Caco-2 (cell line): ENCODE results near the gene CHRM2. TPM values are rescaled to one million over a fixed set of nuclear protein-coding genes. Genes with fewer than 3 reads are reported as not detected.

ENCODE experiments used
- BruUV-seq: library from RNA; stranded (reverse); fragments of 400-500 nt; replicated peaks from 2 replicates; lab custom pipeline; 2021; lab: Mats Ljungman, UMichigan
- CTCF ChIA-PET: fragments of 300-600 bp; sonication (Branson Sonifier 250); formaldehyde crosslinking; loops from one replicate; lab custom pipeline; 2022; ENCODE audit warnings: antibody characterized with exemption; lab: Charles Lee
- POLR2A ChIA-PET: fragments of 300-600 bp; sonication (Branson Sonifier 250); formaldehyde crosslinking; loops from one replicate; lab custom pipeline; 2022; ENCODE audit warnings: antibody characterized with exemption; lab: Charles Lee
- DNase-seq, 2 experiments: peaks; one replicate each; pipeline versions ENCODE4 v3.0.0 to v3.0.0-alpha.2; 2020 to 2022
- H3K27me3 ChIP-seq: replicated peaks from 2 replicates; pipeline ENCODE4 v1.6.0; 2011; ENCODE audit warnings: low read length; ENCODE audit not compliant: control insufficient read depth, insufficient read depth
- H3K36me3 ChIP-seq: 2 replicates; pipeline ENCODE4 v1.5.1; 2011; ENCODE audit warnings: low read length; ENCODE audit not compliant: control insufficient read depth, insufficient read depth
- H3K4me1 ChIP-seq: fragments of 250-450 bp; sonication (Bioruptor Pico); 2 replicates; pipeline ENCODE4 v1.5.1; 2020; ENCODE audit warnings: mild to moderate bottlenecking
- H3K4me3 ChIP-seq: 2 replicates; pipeline ENCODE4 v1.5.1; 2011; ENCODE audit warnings: low read depth, mild to moderate bottlenecking, control low read depth, low read length
- H3K9me3 ChIP-seq: fragments of 250-450 bp; sonication (Bioruptor Pico); 2 replicates; pipeline ENCODE4 v1.5.1; 2020; ENCODE audit warnings: mild to moderate bottlenecking, moderate library complexity
- H3K27ac Mint-ChIP-seq: one replicate; pipeline ENCODE4 v1.8.0; 2022; ENCODE audit warnings: mixed read lengths; ENCODE audit not compliant: unreplicated experiment
- H3K27me3 Mint-ChIP-seq: one replicate; pipeline ENCODE4 v1.8.0; 2022; ENCODE audit warnings: mixed read lengths; ENCODE audit not compliant: insufficient read depth, unreplicated experiment
- H3K36me3 Mint-ChIP-seq: one replicate; pipeline ENCODE4 v1.8.0; 2022; ENCODE audit warnings: mild to moderate bottlenecking, mixed read lengths; ENCODE audit not compliant: insufficient read depth, unreplicated experiment
- H3K4me1 Mint-ChIP-seq: one replicate; pipeline ENCODE4 v1.8.0; 2022; ENCODE audit warnings: low read depth, mixed read lengths; ENCODE audit not compliant: unreplicated experiment
- H3K4me3 Mint-ChIP-seq: one replicate; pipeline ENCODE4 v1.8.0; 2022; ENCODE audit warnings: mild to moderate bottlenecking, moderate library complexity, mixed read lengths; ENCODE audit not compliant: unreplicated experiment
- H3K9me3 Mint-ChIP-seq: one replicate; pipeline ENCODE4 v1.8.0; 2022; ENCODE audit warnings: mixed read lengths; ENCODE audit not compliant: unreplicated experiment
- intact Hi-C: fragments of 100-400 bp; cut with micrococcal nuclease; formaldehyde crosslinking; loops from one replicate; pipeline ENCODE4 v1.10.0; 2022; ENCODE audit not compliant: unreplicated experiment
- total RNA-seq: library from RNA; stranded (reverse); gene quantifications from 2 replicates; pipeline ENCODE4 v1.2.3, GENCODE V29; 2022
- TF ChIP-seq, protein P1 (sequence below), 2 experiments: fragments of 200-600 bp in 1 of 2; IDR thresholded peaks; 1 replicate in 1 of 2; 2 replicates in 1 of 2; pipeline versions ENCODE4 v1.5.1 to v1.8.0; 2011 to 2022; ENCODE audit warnings: antibody characterized with exemption in 1 of 2, control low read depth in 1 of 2, inconsistent platforms in 1 of 2, low read depth in 1 of 2, low read length in 1 of 2, mild to moderate bottlenecking in 1 of 2, moderate library complexity in 1 of 2; ENCODE audit not compliant: insufficient read depth in 1 of 2, severe bottlenecking in 1 of 2, unreplicated experiment in 1 of 2

CHRM2 gene
- total RNA-seq, 1 experiment from 2014 or later: not detected

DNA sequence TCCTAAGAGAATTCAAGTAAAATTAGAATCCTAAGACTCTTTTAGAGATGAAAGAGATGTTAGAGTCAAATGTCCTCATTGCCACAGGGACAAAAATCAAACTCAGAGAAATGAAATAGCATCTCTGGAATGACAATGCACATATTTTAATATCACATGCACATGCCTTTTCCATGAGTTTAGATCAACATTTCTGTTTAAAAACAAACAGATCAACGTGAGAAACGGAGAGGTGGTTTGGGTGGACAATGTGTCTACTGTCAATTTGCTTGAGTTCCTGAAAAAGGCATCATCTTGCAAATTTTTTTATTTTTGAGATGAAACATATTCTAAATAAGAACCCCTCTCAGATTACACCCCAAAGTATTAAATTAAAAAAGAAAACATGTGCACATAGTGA is 130.0 kb downstream of the CHRM2 start:
- Mint-ChIP-seq H3K4me3 (no peak overlapping the region), H3K4me1 (no peaks in the 10 kb centered on the region), H3K36me3 (no peaks in the 10 kb centered on the region), H3K27ac (no peak overlapping the region), H3K27me3 (peaks cover 4% of the 10 kb centered on the region), H3K9me3 (no peaks in the 10 kb centered on the region)
- TF ChIP-seq, protein P1, sequence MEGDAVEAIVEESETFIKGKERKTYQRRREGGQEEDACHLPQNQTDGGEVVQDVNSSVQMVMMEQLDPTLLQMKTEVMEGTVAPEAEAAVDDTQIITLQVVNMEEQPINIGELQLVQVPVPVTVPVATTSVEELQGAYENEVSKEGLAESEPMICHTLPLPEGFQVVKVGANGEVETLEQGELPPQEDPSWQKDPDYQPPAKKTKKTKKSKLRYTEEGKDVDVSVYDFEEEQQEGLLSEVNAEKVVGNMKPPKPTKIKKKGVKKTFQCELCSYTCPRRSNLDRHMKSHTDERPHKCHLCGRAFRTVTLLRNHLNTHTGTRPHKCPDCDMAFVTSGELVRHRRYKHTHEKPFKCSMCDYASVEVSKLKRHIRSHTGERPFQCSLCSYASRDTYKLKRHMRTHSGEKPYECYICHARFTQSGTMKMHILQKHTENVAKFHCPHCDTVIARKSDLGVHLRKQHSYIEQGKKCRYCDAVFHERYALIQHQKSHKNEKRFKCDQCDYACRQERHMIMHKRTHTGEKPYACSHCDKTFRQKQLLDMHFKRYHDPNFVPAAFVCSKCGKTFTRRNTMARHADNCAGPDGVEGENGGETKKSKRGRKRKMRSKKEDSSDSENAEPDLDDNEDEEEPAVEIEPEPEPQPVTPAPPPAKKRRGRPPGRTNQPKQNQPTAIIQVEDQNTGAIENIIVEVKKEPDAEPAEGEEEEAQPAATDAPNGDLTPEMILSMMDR (IDR thresholded peaks at IDR 0.05; ENCODE audit: insufficient read depth in 1 of 2, low read depth in 1 of 2, low read length in 1 of 2, severe bottlenecking in 1 of 2, unreplicated experiment in 1 of 2): no peak
- H3K9me3 ChIP-seq: no peaks in the 10 kb centered on the region
- H3K4me3 ChIP-seq: no peak overlapping the region
- no peaks in the 10 kb centered on the region for H3K4me1 ChIP-seq
- no peaks in the 10 kb centered on the region for H3K27me3 ChIP-seq
- ChIA-PET POLR2A (no interaction called here), CTCF (no interaction called here)
- H3K36me3 ChIP-seq: no peaks in the 10 kb centered on the region
- DNase-seq: no peak
- intact Hi-C loops: no loop called here
- no TSS peak for BruUV-seq

DNA sequence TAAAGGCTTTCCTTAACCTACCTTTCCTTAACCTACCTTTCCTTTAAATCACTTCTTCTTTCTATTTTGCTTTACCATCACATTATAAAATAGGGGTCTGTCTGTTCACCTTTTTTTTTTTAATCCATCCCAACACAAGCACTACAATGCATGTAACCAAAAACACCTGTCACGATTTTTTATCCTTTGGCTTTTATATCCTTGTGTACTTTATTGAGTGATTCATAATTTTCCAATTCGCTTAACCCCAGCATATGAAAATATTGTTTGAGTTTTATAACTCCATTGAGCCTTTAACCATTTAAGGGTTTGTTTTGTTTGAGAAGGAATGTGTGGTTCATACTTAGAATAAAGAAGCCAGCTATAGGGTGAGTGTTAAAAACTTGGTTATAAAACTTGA is 132.2 kb downstream of the CHRM2 start:
- no peak overlapping the region for H3K27ac Mint-ChIP-seq
- ChIA-PET POLR2A (no interaction called here), CTCF (no interaction called here)
- Histone ChIP-seq H3K36me3 (no peaks in the 10 kb centered on the region), H3K27me3 (no peaks in the 10 kb centered on the region), H3K9me3 (no peaks in the 10 kb centered on the region), H3K4me1 (no peaks in the 10 kb centered on the region), H3K4me3 (no peak overlapping the region)
- H3K9me3 Mint-ChIP-seq: no peaks in the 10 kb centered on the region
- intact Hi-C loops: no loop called here
- TF ChIP-seq, protein P1 (IDR thresholded peaks at IDR 0.05; ENCODE audit: insufficient read depth in 1 of 2, low read depth in 1 of 2, low read length in 1 of 2, severe bottlenecking in 1 of 2, unreplicated experiment in 1 of 2): no peak
- DNase-seq: no peak
- no peaks in the 10 kb centered on the region for H3K4me1 Mint-ChIP-seq
- no peak overlapping the region for H3K4me3 Mint-ChIP-seq
- BruUV-seq: no TSS peak
- peaks cover 4% of the 10 kb centered on the region for H3K27me3 Mint-ChIP-seq
- H3K36me3 Mint-ChIP-seq: no peaks in the 10 kb centered on the region

DNA sequence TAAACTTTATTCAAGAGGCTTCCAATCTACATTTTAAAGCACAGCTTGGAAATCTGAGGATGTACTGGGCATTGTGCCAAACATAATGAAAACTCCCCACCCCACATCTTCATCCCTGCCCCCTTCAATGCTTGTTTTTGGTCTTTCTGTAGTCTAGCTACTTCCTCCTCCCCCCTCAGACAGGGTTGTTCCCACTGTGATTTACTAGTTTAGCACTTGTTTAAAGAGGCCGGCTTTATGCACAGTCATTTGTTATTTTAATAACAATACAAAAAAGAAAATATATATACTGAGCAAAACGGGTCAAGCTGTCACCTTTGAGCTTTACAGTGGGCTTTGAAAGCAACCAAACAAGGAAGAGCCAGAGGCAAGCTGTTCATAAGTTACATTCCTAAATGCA is 132.6 kb downstream of the CHRM2 start:
- BruUV-seq: no TSS peak
- H3K27me3 ChIP-seq: no peaks in the 10 kb centered on the region
- no peaks in the 10 kb centered on the region for H3K4me1 ChIP-seq
- H3K4me3 Mint-ChIP-seq: no peak overlapping the region
- no peak overlapping the region for H3K27ac Mint-ChIP-seq
- CTCF ChIA-PET: no interaction called here
- H3K4me1 Mint-ChIP-seq: no peaks in the 10 kb centered on the region
- intact Hi-C loops: no loop called here
- POLR2A ChIA-PET: no interaction called here
- TF ChIP-seq, protein P1 (IDR thresholded peaks at IDR 0.05; ENCODE audit: insufficient read depth in 1 of 2, low read depth in 1 of 2, low read length in 1 of 2, severe bottlenecking in 1 of 2, unreplicated experiment in 1 of 2): no peak
- H3K9me3 ChIP-seq: no peaks in the 10 kb centered on the region
- no peaks in the 10 kb centered on the region for H3K36me3 Mint-ChIP-seq
- no peaks in the 10 kb centered on the region for H3K36me3 ChIP-seq
- no peak overlapping the region for H3K4me3 ChIP-seq
- peaks cover 4% of the 10 kb centered on the region for H3K27me3 Mint-ChIP-seq
- H3K9me3 Mint-ChIP-seq: no peaks in the 10 kb centered on the region
- DNase-seq: no peak
